Subcutaneous adipose tissue (tissue), 4 donors: ENCODE results near the gene MELTF. TPM values are rescaled to one million over a fixed set of nuclear protein-coding genes. Genes with fewer than 3 reads are reported as not detected.

ENCODE experiments used
- total RNA-seq, 4 donors: library from RNA; depleted of rRNA; stranded (reverse); fragments of >200 nt; gene quantifications; one replicate each; pipeline ENCODE4 v1.1.0, GENCODE V29; 2016
- TF ChIP-seq, protein P1 (sequence below): fragments of 450-650 bp; IDR thresholded peaks from one replicate; pipeline ENCODE4 v1.5.1; 2016; ENCODE audit warnings: low read depth, mild to moderate bottlenecking, control low read depth, antibody characterized with exemption, moderate library complexity

The MELTF gene
- 10 to 100 TPM in 2 of 4 donors, 1 to 10 TPM in 2; 3.8 to 10.7 (median 8.5) TPM for total RNA-seq

DNA sequence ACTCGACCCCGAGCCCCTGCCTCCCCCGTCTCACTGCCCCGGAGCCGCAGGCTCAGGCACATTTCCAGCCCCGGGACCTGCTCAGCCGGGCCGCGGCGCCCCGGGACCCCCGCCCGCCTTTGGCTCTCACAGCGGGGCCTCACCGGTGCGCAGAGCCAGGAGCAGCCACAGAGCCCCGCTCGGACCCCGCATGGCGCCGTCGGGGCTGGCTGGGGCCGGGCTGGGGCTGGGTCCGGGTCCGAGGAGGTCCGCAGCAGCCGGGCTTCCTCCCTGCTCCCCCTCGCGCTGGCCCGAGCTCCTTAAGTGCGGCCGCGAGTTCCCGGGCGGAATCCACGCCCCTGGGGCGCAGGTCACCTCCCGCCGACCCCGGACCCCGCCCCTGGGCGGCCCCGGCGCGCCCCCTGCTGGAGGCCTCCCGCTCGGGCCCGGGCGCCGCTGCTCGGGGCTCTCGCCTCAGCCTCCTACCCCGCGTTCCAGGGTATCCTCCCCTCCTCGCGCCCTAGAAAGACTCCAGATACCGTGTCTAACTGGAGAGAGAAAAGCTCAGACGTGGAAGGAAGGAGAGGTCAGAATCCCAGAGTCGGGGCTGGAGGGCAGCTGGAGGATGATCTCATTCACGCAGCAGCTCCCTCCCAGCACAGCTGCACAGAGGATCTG is at the start of gene MELTF:
Gene MELTF (minus strand): TSS at position 307 of the 657 bp plus-strand sequence. CDS start 115 bp downstream, at position 192.
- TF ChIP-seq, protein P1, sequence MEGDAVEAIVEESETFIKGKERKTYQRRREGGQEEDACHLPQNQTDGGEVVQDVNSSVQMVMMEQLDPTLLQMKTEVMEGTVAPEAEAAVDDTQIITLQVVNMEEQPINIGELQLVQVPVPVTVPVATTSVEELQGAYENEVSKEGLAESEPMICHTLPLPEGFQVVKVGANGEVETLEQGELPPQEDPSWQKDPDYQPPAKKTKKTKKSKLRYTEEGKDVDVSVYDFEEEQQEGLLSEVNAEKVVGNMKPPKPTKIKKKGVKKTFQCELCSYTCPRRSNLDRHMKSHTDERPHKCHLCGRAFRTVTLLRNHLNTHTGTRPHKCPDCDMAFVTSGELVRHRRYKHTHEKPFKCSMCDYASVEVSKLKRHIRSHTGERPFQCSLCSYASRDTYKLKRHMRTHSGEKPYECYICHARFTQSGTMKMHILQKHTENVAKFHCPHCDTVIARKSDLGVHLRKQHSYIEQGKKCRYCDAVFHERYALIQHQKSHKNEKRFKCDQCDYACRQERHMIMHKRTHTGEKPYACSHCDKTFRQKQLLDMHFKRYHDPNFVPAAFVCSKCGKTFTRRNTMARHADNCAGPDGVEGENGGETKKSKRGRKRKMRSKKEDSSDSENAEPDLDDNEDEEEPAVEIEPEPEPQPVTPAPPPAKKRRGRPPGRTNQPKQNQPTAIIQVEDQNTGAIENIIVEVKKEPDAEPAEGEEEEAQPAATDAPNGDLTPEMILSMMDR: no peak

DNA sequence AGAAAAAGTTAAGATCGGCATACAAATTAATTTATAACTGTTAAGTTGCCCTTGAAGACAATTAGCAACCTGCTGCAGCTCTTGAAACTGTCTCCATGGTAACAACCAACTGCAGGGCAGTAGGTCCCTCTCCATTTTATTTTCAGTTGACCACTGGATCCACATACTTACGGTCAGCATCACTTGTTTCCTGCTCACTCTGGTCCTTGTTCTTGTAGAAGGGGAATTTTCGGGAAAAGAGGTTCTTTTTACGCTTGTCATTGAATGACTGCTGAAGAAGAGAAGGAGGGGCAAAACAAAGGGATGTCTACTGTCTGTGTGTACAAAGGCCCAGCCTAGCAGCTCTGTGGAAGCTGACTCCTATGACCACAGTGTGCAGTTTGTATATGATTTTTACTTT is 46.8 kb upstream of the MELTF start:
- TF ChIP-seq, protein P1: no peak

DNA sequence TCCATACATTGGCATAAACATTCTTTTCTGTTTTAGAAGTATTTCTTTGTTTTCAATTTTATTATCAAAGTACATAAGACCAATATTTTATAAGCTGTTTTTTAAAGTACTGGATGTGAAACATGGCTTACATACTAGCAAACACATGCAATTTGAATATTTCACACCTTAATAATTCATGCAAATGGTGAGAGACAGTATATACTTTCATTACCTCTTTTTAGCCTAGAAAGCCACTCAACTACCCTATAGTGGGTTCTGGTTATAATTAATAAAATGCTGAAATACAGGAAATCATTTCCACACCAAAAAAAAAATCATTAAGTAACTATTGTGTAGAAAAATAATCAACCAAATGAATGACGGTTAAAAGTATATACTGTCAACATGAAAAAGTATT is 38.5 kb upstream of the MELTF start:
- TF ChIP-seq, protein P1: no peak

DNA sequence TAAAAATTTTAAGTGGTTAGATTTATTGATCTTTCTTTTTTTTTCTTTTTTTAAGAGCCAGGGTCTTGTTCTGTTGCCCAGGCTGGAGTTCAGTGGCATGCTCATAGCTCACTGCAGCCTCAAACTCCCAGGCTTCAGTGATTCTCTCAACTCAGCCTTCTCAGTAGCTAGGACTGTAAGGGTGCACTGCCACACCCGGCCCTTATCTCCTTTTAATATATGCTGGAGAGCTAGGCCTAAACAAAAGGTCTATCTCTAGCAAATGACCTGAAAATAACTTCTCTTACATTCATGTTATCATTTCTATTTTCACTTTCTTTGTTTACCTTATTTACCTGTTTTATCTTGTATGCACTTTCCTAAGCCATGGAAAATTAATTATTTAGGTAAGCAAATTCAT is 35.2 kb upstream of the MELTF start:
- TF ChIP-seq, protein P1: no peak

DNA sequence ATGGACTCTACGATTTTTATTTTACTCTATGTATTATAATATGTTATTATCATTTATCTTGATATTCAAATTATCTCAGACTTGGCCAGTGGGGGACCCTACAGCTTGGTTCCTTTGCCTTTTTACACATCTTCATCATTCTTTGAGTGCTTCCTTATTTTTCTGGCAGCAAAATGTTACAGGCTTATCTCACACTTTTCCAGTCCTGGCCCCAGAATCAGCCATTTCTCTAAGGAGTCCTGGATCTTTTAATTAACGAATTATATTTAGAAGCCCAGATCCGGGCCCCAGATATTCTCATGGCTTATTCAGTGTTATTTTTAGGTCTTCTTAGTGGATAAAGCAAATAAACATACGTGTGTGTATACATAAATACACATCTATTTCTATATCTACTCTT is 32.8 kb upstream of the MELTF start:
- TF ChIP-seq, protein P1: no peak

DNA sequence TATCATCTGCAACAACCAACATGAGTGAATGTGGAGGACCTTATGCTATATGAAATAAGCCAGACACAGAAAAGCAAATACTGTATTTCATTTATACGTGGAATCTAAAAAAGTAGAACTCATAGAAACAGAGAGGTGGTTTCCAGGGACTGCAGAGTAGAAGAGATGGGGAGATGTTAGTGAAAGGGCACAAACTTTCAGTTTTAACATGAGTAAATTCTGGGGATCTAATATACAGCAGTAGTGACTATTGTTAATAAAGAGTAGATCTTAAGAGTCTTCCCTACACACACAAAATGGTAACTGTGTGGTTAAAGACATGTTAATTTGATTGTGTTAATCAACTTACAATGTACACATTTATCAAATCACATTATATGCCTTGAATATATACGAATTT is 20.9 kb upstream of the MELTF start:
- TF ChIP-seq, protein P1: no peak

DNA sequence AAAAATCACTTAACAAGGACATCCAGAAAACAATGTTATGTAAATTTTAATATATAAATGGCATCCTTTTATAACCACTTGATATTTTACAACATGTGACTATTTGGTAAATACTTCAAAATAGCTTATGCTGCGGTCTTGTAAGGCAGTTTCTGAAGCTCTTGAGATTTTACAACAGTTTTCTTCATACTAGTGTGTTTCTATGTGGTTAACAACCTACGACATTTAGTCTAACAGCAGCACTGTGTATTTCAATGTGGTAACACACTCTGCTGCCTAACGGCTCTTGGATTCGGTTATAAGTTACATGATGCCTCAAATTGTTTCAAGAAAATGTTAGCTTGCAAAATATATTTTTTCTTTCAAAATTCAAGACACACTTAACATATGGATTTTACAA is 12.9 kb upstream of the MELTF start:
- TF ChIP-seq, protein P1: no peak
